Stimulated activated CD4-positive, alpha-beta T cell treated with anti-CD3 and anti-CD28 coated beads, Interleukin-2, amount 100 ng/mL, for 24 hours (primary cell): ENCODE data around the gene NRG3.

Experiments used
- DNase-seq, 2 donors: peaks; one replicate each; pipeline ENCODE4 v3.0.0-alpha.2; 2020

The NRG3 gene

DNA sequence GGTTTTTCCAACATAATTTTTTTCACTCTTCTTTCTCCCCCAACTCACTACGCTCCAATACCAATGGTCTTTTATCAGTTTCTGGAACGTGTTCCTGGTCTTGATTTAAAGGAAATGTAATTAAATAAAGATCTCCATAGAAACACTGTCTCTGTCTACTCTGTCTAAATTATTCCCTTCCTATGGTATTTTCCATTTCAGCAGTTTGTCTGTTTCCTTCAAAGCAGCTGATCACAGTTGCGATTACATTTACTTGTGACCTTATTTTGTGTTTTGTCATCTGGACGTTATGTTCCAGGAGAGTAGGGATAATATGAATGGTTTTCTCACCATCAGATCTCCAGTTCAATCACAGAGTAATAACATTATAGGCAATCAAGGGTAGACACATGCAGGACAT, 359.2 kb downstream of the NRG3 start:
- DNase-seq, result no peak

DNA sequence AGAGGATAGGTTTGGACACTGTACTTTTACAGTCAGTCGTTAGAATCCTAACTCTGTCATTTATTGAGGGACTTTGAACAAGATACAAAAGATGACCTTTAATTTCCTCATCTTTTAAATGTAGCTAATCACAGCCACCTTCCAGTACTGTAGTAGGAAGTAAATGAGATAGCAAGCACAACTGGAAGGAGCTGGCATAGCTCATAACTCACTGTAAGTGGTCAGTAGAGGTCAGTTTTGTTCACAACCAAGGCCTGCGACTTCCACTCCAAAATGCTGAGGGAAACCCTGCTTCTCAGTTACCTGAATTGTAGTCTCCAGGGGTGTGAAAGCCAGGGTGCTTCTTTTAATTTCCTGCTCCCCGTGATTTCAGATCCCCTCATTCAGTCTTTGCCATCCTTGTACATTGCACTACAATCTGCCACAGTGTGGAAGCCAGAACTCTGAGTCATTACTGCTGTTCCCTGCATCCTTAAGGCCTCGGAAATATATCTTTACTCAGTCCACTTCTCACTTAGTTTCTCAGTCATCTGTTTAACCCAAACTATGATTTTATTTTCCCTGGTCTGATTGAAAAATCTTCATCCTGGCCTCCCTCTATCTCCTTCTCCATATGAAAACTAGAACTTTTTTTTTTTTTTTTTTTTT, 361.2 kb downstream of the NRG3 start:
- DNase-seq, result no peak

DNA sequence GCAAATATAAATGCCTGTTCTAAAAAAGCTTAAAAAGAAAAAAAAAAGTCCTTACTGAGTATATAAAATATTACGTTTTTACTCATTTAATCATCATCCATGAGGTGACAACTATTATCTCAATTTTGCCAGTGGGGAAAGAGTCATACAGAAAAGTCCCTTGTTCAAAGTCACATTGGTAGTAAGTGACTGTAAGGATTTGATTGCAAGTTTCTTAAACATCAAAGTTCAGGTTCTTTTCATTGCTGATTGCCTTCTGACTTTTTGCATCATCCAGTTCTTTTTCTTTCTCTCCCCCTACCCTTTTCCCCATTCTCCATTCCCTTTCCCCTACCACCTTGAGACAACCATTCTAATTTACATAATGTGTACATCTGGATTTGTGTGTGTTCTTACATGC, 363.3 kb downstream of the NRG3 start:
- DNase-seq, result no peak

DNA sequence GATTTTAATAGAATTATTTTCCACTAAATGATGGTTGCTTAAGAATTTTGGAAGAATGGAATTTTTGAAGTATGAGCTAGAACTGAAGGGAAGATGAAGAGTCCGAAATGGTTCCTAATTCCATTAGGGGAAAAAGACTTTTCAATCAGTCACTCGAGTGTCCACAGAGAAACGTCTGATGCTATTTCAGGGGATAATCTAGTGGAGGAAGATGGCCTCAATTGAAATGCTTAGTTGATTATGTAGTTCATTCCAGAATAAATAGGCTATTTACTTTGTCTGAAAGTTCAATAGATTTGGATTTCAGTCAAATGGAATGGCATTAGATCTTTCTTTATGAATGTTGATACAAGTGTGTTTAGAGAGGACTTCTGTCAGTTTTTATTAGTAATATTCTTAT, 365.4 kb downstream of the NRG3 start:
- no peak for DNase-seq

DNA sequence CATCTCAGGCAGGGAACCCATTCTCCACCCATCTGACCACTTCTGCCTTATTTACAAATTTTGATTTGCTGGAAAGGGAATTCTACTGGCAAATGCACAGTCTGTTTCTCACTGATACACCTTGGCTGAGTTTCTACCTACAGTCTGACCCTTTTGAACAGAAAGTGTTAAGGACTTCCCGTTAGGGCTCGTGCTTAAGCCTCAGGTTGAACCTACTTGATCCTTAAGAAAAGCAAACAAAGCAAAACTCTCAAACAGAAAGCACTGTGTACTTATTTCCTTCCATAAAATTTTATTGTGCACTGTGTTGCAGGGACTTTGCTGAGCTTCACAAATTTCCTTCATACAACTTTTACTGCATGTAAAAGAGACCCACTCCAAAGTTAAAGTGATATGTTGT, 367.8 kb downstream of the NRG3 start:
- DNase-seq, result no peak

DNA sequence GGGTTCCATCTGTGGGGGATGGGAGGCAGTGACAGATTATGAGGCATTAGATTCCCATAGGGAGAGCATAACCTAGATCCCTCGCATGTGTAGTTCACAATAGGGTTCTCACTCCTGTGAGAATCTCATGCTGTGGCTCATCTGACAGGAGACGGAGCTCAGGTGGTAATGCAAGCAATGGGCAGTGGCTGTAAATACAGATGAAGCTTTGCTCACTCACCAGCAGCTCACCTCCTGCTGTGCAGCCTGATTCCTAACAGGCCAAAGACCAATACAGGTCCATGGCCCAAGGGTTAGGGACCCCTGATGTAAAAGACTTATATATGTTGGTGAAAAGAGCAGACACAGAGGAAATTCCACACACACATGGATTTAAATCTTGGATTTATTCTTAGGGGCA, 370.2 kb downstream of the NRG3 start:
- no peak for DNase-seq

DNA sequence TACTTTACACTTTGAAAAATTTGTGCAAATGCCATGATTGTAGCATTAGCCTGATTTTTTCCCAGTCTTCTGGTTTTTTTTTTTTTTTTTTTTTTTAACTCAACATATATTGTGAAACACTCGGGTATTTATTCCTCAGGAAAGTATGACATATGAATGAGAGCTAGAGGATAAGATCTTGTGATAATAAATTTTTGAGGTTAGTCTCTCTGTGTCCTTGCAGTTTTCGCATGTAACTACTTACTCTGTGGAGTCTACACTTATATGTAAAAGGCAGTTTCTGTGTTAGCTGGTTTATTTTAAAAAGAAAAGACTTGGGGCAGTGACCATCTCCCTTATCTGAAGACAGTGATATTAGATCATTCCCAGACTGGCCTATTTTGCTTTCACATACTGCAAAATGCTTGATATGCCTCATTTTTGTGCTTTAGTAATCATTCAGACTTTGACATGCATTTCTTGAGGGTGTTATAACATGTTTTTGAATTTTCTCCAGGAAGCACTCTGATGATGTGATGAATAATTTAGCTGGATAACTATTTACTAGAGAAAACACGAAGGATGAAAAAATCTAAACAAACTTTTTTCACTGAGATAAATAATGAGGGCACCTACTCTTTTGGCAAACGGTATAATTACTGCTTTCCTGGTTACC, 371.0 kb downstream of the NRG3 start:
- DNase-seq, result no peak

DNA sequence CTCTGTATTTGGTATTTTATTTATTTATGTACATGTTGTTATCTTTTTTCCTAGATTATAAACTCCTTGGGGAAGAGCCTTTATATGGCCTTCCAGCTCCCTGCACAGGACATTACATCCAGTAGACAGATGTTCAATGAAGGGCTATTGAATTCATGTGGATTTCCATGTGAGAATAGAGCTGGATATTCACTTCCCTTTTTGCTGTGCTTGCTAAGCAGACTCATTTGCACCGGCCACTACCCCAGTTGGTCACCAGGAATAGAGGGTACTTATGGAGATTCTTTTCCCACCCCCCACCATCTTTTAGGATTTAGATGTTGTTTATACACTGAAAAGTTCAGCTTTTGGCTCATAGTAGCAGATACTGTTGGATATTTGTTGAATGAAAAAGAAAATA, 374.1 kb downstream of the NRG3 start:
- DNase-seq, result no peak

DNA sequence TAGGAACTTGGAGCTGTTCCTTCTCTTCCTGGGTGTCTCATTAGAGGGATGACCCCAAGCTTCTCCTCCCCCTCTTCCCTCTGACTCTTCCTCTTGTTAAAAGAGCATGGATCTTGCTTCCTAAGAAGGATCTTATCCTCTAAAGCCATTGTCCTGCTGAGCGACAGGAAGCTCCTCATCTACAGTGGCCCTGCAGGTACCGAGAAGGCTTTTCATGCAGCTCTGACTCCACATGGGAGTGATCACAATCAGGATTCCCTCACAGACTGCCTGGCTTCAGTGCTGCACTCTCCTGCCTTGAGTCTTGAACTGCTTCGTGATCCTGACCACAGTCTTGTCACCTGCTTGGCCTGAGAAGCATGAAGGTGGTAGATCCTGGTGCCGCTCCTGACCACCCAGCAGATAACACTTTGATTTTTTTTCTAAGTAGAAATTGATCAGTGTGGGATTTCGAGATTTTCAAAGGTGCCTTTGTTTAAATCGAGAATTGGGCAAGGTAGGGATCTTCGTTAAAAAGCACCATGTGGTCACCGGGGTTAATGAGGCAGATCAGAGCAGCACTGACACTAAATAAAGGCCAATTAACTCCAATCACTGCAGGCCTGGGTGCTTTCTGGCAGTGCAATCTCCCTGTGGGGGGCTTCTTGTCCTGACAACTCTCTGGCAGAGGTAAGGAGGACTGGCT, 376.4 kb downstream of the NRG3 start:
- DNase-seq, result no peak

DNA sequence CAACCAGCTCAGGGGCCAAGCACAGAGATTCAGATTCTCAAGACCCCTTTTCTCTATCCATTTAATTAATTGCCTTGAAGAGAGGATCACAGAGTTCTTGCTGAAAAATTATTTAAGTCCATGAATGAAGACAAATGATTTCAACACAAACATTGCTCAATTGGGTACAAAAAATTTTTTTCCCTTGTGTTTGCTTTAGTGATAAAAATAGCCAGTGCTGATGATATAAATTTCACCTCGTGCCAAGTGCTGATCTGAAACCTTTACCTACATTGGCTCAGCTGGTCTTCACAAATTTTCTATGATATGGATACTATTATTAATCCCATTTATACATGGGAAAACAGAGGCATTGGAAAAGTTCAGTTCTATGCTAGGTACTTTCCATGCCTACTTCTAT, 377.1 kb downstream of the NRG3 start:
- DNase-seq, result no peak

DNA sequence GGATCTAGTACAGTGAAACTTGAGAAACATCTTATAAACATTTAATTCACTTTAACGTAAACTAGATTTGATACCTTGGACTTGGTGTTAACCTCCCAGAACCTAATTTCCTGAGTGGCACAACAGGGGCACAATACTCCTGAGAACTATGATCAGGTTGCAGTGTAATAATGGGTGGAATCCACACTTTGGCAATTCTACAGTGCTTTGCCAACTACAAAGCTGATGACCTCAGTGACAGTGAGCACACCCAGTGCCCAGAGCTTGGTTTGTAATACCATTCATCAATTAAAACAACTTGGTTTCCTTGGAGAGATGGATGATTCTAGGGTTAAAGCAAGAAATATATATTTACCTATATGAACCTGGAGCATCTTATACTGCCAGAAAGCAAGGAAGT, 379.2 kb downstream of the NRG3 start:
- DNase-seq, result no peak

DNA sequence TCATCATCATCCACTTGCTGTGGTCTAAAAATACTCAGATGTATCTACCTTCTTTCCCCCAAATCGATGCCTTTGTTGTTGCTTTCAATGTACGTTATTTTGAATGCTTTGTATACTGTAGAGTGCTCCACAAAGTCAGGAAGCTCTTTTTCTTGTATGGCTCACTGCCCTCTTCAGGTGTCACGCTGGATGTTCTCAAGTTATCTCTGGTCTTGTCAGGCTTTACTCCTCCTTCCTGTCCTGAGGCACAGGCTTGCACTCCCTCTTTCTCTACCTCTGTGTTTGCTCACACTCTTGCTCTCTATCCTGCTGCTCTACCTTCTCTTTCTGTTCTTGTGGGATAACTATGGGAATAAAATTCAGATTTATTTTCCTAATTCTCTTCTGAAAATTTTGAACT, 381.3 kb downstream of the NRG3 start:
- no peak for DNase-seq

DNA sequence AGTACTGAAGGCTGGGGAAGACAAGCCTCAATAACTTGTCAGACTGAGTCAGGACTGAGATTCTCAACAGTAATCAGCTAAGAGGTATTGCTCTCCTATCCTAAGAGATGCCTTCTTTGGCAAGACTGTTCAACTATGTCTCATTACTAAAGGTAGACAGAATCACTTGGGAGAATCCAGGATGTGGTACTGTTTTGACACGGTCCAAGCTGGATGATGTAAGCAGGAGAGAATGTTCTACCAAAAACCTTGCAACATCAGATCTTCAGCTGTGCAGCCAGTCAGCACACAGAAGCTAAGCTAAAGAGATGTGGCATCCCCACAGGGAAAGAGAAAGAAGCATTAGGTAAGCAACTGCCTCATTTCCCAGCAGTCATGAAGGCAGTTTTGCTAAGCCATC, 391.4 kb downstream of the NRG3 start:
- no peak for DNase-seq

DNA sequence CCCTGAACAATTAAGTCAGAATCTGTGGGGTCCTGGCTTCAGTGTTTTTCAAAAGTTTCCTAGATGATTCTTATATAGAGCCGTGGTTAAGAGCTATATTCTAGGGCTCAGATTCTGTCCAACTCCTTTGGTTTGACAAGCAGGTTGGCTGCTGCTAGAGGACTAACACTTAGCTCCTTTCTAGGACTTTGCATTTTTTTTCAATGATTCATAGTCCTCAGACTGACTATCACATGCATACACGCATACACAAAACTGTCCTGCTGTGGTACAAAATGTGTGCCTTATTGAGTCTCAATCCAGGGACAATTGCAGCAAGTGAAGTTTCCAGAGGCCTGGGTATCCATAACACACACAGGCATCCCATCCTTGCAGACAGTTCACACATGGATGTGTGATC, 392.0 kb downstream of the NRG3 start:
- DNase-seq, result no peak

DNA sequence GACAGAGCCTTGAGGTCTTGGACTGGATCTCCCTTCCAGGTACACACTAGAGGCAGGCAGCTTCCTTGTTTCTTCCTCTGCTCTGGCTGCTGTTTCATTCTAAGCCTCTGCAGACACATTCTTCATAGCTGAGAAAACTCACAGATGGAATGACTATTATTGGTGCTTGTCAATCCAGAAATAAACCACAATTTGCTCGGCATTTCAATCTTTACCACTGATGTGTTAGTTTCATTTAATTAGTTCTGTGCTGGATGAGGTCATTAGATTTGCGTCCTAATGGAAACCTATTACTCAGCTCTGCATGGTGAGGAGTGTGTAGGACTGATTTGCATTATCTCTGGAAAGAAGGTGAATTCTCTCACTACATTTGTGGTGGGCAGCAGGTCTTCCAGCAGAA, 392.5 kb downstream of the NRG3 start:
- no peak for DNase-seq

DNA sequence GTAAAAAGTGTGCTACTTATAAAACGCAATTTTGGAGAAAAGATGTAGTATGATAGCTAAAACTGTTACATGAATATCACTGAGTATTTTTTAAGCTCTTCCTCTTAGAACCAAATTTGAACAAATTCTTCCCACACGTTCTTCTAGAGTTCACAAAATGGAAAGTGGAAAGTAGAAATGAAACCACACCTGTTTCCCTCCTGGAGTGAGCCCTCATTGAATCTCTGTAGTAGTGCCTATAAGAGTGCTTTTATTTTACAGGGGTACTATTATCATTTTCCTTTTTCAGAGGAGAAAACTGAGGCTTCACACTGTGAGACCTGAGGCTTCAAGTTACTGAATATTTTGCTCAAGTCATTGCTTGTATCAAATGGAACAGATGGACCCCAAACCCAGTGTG, 393.0 kb downstream of the NRG3 start:
- DNase-seq, result no peak

DNA sequence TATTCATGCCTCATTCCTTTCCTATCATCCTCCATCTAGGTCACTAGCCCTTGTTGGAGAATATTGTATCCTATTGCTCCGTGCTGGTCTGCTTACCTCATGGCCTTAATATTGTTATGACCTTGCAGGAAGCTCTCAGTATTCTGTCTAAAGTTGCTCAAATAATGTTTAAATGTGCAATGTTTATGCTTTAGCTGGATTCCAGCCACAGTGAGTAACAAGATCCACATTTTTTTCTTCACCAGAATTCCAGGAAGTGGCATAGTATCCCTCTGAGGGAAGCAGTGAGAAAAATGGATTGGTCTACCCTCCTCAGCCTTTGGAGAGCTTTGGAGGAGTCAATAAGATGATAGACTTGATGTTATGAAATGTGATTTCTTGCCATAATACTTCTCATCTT, 402.6 kb downstream of the NRG3 start:
- no peak for DNase-seq

DNA sequence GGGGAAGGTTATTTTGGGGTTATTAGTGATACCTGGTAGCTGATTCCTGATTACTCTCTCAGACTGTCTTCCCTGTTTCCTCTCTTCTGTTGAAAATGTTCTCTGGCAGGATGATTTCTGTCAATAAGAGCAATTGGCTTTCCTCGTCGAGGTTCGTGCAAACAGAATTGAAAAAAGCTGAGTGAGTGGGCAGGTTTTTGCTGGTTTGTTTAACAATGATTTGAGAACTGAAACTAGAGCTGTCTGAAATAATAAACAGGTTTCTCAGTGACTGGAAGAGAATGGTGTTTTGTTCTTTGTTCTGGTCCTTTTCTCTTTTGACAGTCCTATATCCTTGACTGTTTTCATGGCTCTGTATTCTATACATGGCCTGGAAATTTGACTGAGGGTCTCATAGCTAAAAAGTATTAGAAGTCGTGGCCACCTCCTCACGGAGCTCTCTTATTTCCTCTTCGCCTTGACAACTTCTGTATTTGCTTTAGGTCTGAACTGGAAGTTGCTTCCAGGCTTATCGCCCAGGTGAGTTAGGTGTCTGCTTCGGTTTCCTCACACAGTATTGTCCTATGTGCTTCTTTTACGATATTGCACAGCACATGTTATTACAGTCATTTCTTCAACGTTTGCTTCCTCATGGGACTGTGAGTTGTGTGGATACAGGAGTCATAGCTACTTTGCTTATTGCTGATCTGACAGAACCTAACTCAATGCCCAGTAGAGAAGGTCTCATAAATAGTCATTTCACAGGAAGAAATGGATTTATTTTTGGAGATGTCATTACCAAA, 403.6 kb downstream of the NRG3 start:
- DNase-seq, result no peak

DNA sequence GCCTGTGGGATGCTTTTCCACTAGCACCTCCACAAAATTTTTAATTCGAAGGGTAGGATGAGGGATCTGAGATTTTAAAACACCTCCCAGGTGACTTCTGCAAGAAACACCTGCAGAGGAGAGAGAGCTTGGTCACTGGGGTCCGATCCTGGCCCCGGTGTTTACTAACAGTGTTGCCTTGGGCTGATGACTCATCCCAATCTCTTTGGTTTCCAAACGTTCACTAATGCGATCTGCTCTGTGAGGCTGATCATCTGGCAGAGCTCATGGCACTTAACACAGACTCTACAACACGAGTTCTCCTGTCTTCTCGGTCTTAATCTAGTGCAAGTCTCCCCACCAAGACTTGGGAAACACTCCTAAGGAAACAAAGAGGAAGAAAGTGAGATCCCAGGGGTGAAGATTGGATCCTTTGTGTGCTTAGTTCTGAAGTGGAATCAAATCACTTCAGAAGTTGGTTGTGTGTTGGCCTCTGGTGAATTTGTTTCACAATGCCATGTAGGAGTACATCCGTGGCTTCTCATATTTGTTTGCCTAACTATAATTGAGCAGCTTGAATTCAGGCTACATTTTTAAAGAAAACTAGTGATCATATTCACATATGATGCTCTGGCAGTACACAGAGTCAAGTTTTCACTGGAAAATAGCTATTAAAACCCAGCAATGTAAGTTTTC, 407.9 kb downstream of the NRG3 start:
- no peak for DNase-seq

DNA sequence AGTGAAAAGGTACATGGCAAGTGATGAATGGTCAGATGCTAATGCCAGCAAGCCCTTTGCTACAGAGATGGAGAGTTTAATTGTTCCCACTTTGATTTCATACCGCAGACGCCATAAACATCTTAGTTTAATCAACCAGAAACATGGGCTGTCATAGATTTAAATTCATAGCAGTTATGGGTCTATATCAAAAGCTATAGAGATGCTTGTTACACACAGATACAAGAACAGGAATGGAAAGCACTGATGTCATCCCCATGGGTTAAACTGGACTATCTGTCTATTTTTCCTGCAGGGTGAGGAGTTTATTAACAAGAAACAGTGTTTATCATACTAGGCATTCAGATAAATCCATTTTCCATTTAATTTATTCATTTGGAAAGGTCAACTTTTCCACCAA, 409.2 kb downstream of the NRG3 start:
- DNase-seq, result no peak

DNA sequence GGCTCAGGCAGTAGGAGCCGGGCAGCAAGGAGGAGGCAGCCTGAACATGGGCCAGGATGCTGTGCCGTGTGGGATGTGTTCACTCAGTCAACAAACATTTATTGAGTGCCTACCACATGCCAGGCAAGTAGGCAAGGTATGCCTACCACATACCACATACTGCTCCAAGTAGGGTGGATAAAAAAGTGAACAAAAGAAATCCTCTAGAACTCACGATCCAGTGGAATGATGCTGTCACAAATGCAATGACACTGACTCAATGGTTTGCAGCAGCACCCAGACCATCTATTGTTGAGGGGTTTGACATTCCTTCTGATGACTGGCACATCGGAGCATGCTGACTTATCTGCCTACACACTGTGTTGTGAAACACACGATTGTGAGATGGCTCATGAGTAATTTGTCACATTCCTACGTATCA, 413.5 kb downstream of the NRG3 start:
- no peak for DNase-seq

DNA sequence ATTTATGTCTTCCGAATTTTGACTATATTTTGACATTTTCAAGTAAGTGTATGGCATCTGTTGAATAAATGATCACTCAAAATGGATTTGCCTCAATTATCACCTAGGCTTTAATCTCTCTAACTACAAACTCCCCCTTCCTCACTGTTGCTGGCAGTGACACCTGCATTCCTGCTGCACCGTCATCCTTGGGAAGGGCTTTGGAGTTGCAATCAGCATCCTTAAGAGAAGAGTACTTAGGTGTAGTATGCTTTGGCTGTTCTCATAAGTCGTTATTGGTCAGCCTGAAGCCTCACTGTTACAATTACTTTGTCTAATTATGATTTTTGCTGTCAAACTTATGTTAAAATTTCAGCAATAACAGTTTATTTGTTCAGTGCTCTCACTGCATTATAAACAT, 415.0 kb downstream of the NRG3 start:
- no peak for DNase-seq

DNA sequence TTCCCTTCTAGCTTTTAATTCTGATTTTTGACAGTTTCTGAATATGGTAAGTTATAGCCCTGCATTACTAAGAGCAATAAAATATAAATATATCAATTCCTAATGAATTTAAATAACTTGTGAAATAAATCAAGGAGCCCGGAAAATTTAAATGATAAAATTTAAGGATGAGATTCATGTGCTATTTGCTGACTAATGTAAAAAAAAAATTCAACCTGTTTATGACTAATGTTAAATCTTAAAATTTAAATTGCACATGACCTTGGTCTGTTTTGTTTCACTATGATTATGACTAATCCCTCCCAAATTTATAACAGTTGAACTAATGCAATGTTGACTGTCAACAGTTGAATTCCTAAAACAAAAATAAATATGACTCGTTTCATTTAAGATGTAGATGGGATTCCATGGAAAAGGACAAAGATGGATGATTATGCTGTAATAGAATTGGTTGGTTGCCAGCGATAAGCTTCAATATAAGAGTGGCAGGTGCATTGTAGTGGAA, 419.9 kb downstream of the NRG3 start:
- no peak for DNase-seq
